Lower leg skin (tissue), 4 donors: ENCODE results near the gene LTK. TPM values are rescaled to one million over a fixed set of nuclear protein-coding genes. Genes with fewer than 3 reads are reported as not detected.

Source experiments
- total RNA-seq, 4 donors: library from RNA; depleted of rRNA; stranded (reverse); fragments of >200 nt; gene quantifications; one replicate each; pipeline ENCODE4 v1.1.0, GENCODE V29; 2016

LTK gene
- total RNA-seq, 4 donors from 2014 or later, result 0.46 to 0.54 (median 0.52) TPM; not detected in 1

Other genes starting within 250 kb of the LTK start
- 1 to 10 TPM in 3 of 4 donors, under 1 TPM in 1; 0.76 to 1.9 (median 1.5) TPM for gene OIP5, start 181.2 kb downstream of the LTK start, total RNA-seq
- 10 to 100 TPM in 2 of 4 donors, 1 to 10 TPM in 2; 3.2 to 17.4 (median 12.0) TPM for gene NUSAP1, start 180.9 kb downstream of the LTK start, total RNA-seq
- gene NDUFAF1, start 111.3 kb downstream of the LTK start, total RNA-seq, result 10 to 100 TPM in 3 of 4 donors, 1 to 10 TPM in 1; 9.6 to 16.8 (median 15.1) TPM
- gene RTF1, start 96.7 kb downstream of the LTK start, total RNA-seq, result 10 to 100 TPM; 23.4 to 73.0 (median 37.2) TPM
- 1 to 10 TPM in 2 of 4 donors, not detected in 2; 1.6 to 3.7 TPM for gene ITPKA, start 20.0 kb downstream of the LTK start, total RNA-seq
- 10 to 100 TPM; 15.1 to 58.5 (median 41.0) TPM for gene RPAP1, start 30.4 kb upstream of the LTK start, total RNA-seq
- gene TYRO3, start 45.4 kb upstream of the LTK start, total RNA-seq, result 10 to 100 TPM; 28.7 to 52.4 (median 29.8) TPM
- gene MGA, start 146.6 kb upstream of the LTK start, total RNA-seq, result 10 to 100 TPM; 17.2 to 24.1 (median 20.7) TPM